ENCODE data around the gene KIAA1755.

KIAA1755 gene

DNA sequence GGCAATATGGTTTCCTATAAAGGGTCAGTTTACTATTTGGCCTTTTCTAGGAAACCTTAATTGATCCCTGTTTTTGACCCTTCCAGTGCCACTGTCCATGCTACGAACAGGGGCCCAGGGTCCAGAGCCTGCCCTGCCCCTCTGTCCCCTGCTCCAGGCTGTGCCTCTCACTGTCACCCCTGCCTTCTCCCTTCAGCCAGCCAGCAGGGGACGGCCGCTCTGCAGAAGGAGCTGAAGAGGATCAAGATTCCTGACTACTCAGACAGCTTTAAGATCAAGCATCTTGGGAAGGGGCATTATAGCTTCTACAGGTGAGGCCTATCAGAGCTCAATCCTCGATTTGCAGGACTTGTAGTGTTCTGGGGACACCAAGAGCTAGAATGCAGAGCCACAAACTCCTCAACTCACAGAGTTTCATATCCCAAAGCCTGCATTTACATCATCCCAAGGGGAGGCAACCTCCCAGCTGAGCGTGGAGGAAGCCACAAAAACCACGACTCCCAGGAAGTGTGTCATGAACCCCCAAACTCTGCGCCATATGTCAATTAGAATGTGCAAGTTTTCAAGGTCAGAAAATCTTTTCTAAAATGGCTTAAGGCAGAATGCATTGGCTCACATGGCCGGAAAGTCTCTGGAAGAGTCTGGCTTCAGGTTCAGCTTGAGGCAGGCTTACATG, 47.0 kb upstream of the KIAA1755 start:
- Histone ChIP-seq H3K9ac (ENCODE audit: low read length) (no peak overlapping the region), H3K27ac (ENCODE audit: low read depth, low read length) (no peak overlapping the region), H4K20me1 (ENCODE audit: low read depth, low read length) (no peaks in the 10 kb centered on the region), H3K4me2 (ENCODE audit: low read depth, low read length, poor library complexity, severe bottlenecking) (no peak overlapping the region), H3F3A (ENCODE audit: insufficient read depth) (no peaks in the 10 kb centered on the region), H3K9me2 (replicated peaks; ENCODE audit: insufficient read depth, low read length) (no peaks in the 10 kb centered on the region), H3K27me3 (ENCODE audit: low read length) (0 out of 2 replicates have a peak, but pooled peaks cover 3% of the 10 kb centered on the region), H3K79me2 (ENCODE audit: insufficient read depth, low read length) (no peaks in the 10 kb centered on the region), H3K36me3 (ENCODE audit: low read length) (no peaks in the 10 kb centered on the region), H2AFZ (ENCODE audit: low read depth, low read length, severe bottlenecking) (no peak overlapping the region), H3K4me3 (ENCODE audit: insufficient read depth, low read length, poor library complexity, severe bottlenecking) (no peak overlapping the region), H3K9me3 (ENCODE audit: insufficient read depth, low read length) (no peaks in the 10 kb centered on the region)
- TF ChIP-seq, protein P1, sequence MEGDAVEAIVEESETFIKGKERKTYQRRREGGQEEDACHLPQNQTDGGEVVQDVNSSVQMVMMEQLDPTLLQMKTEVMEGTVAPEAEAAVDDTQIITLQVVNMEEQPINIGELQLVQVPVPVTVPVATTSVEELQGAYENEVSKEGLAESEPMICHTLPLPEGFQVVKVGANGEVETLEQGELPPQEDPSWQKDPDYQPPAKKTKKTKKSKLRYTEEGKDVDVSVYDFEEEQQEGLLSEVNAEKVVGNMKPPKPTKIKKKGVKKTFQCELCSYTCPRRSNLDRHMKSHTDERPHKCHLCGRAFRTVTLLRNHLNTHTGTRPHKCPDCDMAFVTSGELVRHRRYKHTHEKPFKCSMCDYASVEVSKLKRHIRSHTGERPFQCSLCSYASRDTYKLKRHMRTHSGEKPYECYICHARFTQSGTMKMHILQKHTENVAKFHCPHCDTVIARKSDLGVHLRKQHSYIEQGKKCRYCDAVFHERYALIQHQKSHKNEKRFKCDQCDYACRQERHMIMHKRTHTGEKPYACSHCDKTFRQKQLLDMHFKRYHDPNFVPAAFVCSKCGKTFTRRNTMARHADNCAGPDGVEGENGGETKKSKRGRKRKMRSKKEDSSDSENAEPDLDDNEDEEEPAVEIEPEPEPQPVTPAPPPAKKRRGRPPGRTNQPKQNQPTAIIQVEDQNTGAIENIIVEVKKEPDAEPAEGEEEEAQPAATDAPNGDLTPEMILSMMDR (IDR thresholded peaks at IDR 0.05; ENCODE audit: insufficient read depth, low read length, poor library complexity, severe bottlenecking): no peak
- no peak for TF ChIP-seq EZH2phosphoT487 (conservative IDR thresholded peaks at IDR 0.05; ENCODE audit: low read length)

DNA sequence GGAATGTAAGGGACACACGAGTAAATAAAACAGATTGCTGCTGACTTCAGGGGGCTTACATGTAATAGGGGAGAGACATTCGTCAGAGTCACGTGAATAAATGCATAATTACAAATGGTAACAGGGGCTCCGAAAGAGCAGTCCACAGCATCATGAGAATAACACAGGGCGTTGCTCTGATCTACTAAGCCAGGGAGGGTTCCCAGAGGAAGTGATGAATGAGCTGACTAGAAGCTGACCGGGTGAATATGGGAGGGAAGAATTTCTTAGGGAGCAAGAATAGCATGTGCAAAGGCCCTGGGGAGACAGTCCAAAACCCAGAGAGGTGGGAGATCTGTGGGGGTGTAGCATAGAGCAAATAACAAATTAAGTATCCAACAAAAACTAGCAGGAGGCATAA, 45.8 kb upstream of the KIAA1755 start:
- TF ChIP-seq, protein P1 (IDR thresholded peaks at IDR 0.05; ENCODE audit: insufficient read depth, low read length, poor library complexity, severe bottlenecking): no peak
- no peak for TF ChIP-seq EZH2phosphoT487 (conservative IDR thresholded peaks at IDR 0.05; ENCODE audit: low read length)
- Histone ChIP-seq H3K9me2 (replicated peaks; ENCODE audit: insufficient read depth, low read length) (no peaks in the 10 kb centered on the region), H3F3A (ENCODE audit: insufficient read depth) (no peaks in the 10 kb centered on the region), H3K27ac (ENCODE audit: low read depth, low read length) (no peak overlapping the region), H3K79me2 (ENCODE audit: insufficient read depth, low read length) (no peaks in the 10 kb centered on the region), H3K27me3 (ENCODE audit: low read length) (0 out of 2 replicates have a peak, but pooled peaks cover 3% of the 10 kb centered on the region), H3K9me3 (ENCODE audit: insufficient read depth, low read length) (no peaks in the 10 kb centered on the region), H3K36me3 (ENCODE audit: low read length) (no peaks in the 10 kb centered on the region), H3K4me3 (ENCODE audit: insufficient read depth, low read length, poor library complexity, severe bottlenecking) (no peak overlapping the region), H4K20me1 (ENCODE audit: low read depth, low read length) (no peaks in the 10 kb centered on the region), H3K4me2 (ENCODE audit: low read depth, low read length, poor library complexity, severe bottlenecking) (no peak overlapping the region), H3K9ac (ENCODE audit: low read length) (no peak overlapping the region), H2AFZ (ENCODE audit: low read depth, low read length, severe bottlenecking) (no peak overlapping the region)

DNA sequence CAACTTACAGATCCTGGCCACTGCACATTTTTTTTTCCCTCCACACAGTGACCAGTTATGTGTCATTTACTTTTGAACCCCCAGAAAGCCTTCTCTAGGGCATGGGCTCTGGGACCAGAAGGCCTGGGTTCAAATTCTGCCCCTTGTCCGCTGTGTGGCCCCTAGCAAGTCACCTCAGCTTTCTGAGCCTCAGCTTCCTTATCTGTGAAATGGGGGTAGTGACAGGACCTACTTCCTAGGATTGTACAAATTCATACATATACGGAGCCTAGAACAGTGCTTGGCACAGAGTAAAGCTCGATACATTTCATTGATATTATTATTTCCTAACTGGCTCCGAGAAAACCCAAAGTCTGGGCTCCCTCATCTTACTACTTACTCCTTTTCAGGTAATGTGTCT, 45.0 kb upstream of the KIAA1755 start:
- H3K27ac ChIP-seq (ENCODE audit: low read depth, low read length): no peak overlapping the region
- 0 out of 2 replicates have a peak, but pooled peaks cover 3% of the 10 kb centered on the region for H3K27me3 ChIP-seq (ENCODE audit: low read length)
- no peak overlapping the region for H2AFZ ChIP-seq (ENCODE audit: low read depth, low read length, severe bottlenecking)
- no peak overlapping the region for H3K4me3 ChIP-seq (ENCODE audit: insufficient read depth, low read length, poor library complexity, severe bottlenecking)
- no peak for TF ChIP-seq EZH2phosphoT487 (conservative IDR thresholded peaks at IDR 0.05; ENCODE audit: low read length)
- TF ChIP-seq, protein P1 (IDR thresholded peaks at IDR 0.05; ENCODE audit: insufficient read depth, low read length, poor library complexity, severe bottlenecking): no peak
- H3K79me2 ChIP-seq (ENCODE audit: insufficient read depth, low read length): no peaks in the 10 kb centered on the region
- no peaks in the 10 kb centered on the region for H3K36me3 ChIP-seq (ENCODE audit: low read length)
- no peaks in the 10 kb centered on the region for H3K9me2 ChIP-seq (replicated peaks; ENCODE audit: insufficient read depth, low read length)
- H3K9me3 ChIP-seq (ENCODE audit: insufficient read depth, low read length): no peaks in the 10 kb centered on the region
- no peaks in the 10 kb centered on the region for H3F3A ChIP-seq (ENCODE audit: insufficient read depth)
- no peaks in the 10 kb centered on the region for H4K20me1 ChIP-seq (ENCODE audit: low read depth, low read length)
- H3K4me2 ChIP-seq (ENCODE audit: low read depth, low read length, poor library complexity, severe bottlenecking): no peak overlapping the region
- H3K9ac ChIP-seq (ENCODE audit: low read length): no peak overlapping the region

Measured in SU-DHL-6 (cell line).